Lung (tissue), 12 donors: Measurements from ENCODE around the gene FSIP1. TPM values are rescaled to one million over a fixed set of nuclear protein-coding genes. Genes with fewer than 3 reads are reported as not detected.

Experiments
- ATAC-seq: fragments of 200-7000 bp; cut with Tn5 transposase; one replicate; pipeline ENCODE4 v1.9.1; 2020; ENCODE audit warnings: moderate number of reproducible peaks; ENCODE audit not compliant: insufficient read depth, low FRiP score
- DNase-seq, 3 donors: peaks; one replicate each; pipeline ENCODE4 v3.0.0-alpha.2; 2013 to 2017
- H3K27ac ChIP-seq, 2 donors: one replicate each; pipeline ENCODE4 v1.5.1; 2013; ENCODE audit warnings: mild to moderate bottlenecking in 2 of 2, moderate library complexity in 2 of 2, control low read depth in 1 of 2, inconsistent platforms in 1 of 2, low read depth in 1 of 2, low read length in 1 of 2
- H3K27me3 ChIP-seq, 3 donors: one replicate each; pipeline ENCODE4 v1.5.1; 2013; ENCODE audit warnings: low read length in 2 of 3; ENCODE audit not compliant: control insufficient read depth in 3 of 3, insufficient read depth in 3 of 3
- H3K36me3 ChIP-seq, 4 donors: one replicate each; pipeline ENCODE4 v1.5.1; 2013; ENCODE audit warnings: low read length in 4 of 4, mild to moderate bottlenecking in 1 of 4, moderate library complexity in 1 of 4; ENCODE audit not compliant: control insufficient read depth in 4 of 4, insufficient read depth in 4 of 4
- H3K4me1 ChIP-seq, 5 donors: one replicate each; pipeline ENCODE4 v1.5.1; 2013; ENCODE audit warnings: low read length in 5 of 5, mild to moderate bottlenecking in 2 of 5, moderate library complexity in 1 of 5; ENCODE audit not compliant: control insufficient read depth in 5 of 5, insufficient read depth in 5 of 5
- H3K4me3 ChIP-seq: one replicate; pipeline ENCODE4 v1.5.1; 2013; ENCODE audit warnings: mild to moderate bottlenecking, control low read depth, moderate library complexity
- H3K9ac ChIP-seq, 2 donors: one replicate each; pipeline ENCODE4 v1.5.1; 2013; ENCODE audit warnings: low read length in 2 of 2, control low read depth in 1 of 2; ENCODE audit not compliant: insufficient read depth in 1 of 2
- H3K9me3 ChIP-seq, 4 donors: one replicate each; pipeline ENCODE4 v1.5.1; 2013; ENCODE audit warnings: low read length in 3 of 4, mild to moderate bottlenecking in 1 of 4, moderate library complexity in 1 of 4; ENCODE audit not compliant: control insufficient read depth in 4 of 4, insufficient read depth in 3 of 4
- WGBS, 2 donors: extraction: QIAGEN DNeasy Blood & Tissue Kit; methylation state at CpG; one replicate each; pipeline ENCODE4 v1.1.7; 2013; 5-methylcytosine and 5-hydroxymethylcytosine counted together
- polyA plus RNA-seq, 2 donors: library from polyadenylated mRNA; stranded (reverse); fragments of 200-250 nt; gene quantifications; one replicate each; pipeline ENCODE4 v1.2.1, GENCODE V29; 2013
- total RNA-seq, 2 donors: library from RNA; depleted of rRNA in 1 of 2; stranded (reverse); fragments of >200 nt in 1 of 2; gene quantifications; one replicate each; pipeline ENCODE4 v1.2.1, GENCODE V29; 2014 to 2021
- TF ChIP-seq, protein P1 (sequence below): IDR thresholded peaks from 2 replicates; pipeline ENCODE4 v1.5.1; 2012; ENCODE audit warnings: mild to moderate bottlenecking; ENCODE audit errors: control extremely low read depth, extremely low read depth
- donor health status: control.
- donor health status: control.
- donor health status: Bipolar disorder and iron deficiency.
- donor health status: healthy.
- donor health status: DM: yes; HTN: yes; CAD: no.

The FSIP1 gene
- total and polyA plus RNA-seq, 4 donors, result 0.35 to 2.2 (median 0.98) TPM

DNA sequence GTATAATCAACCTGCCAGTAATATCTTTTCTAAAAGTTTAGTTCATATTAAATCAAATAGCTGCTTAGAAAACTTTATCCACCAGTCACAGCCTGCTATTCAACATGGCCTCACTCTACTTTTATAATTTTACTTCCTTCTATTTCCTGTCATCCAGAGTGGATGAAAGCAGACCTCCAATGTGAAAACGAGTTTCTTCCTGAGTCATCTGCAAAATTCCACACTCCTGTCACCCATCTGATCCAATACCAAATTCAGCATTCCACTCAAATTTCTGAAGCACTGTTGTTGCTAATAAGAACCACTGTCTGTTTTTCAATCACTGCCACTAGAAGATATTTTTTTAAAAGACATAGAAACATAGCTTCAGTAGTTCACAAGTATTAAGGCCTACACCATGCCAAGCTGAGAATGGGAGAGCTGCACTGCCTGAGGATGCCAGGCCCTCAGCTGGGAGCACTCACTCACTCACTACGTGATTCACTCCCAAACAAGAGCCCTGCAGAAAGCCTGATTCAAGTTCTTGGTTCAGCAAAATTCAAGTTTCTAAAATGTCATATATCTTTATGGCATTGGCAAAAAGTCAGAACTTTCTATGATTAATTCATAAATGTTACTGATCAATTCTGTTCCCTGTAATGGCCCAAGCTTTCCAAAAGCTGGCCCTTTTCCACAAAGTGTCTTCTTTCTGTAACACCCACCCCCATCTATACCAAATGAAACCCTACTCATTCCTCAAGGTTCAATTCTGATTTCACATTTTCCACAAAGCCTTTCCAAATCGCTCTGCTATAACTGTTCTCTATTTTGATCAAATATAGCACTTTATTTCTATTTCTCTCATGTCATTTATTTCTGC lies 82.9 kb downstream of the FSIP1 start:
- Histone ChIP-seq H3K27ac (no peak overlapping the region), H3K9me3 (no peaks in the 10 kb centered on the region), H3K27me3 (no peaks in the 10 kb centered on the region), H3K36me3 (no peaks in the 10 kb centered on the region), H3K4me1 (peaks cover 0 to 13% (median 0%) of the 10 kb centered on the region in 5 donors), H3K9ac (no peak overlapping the region), H3K4me3 (no peak overlapping the region)
- WGBS, 2 donors, result 61 to 85% methylated on average over 3 of the region's 3 CpGs
- TF ChIP-seq, protein P1, sequence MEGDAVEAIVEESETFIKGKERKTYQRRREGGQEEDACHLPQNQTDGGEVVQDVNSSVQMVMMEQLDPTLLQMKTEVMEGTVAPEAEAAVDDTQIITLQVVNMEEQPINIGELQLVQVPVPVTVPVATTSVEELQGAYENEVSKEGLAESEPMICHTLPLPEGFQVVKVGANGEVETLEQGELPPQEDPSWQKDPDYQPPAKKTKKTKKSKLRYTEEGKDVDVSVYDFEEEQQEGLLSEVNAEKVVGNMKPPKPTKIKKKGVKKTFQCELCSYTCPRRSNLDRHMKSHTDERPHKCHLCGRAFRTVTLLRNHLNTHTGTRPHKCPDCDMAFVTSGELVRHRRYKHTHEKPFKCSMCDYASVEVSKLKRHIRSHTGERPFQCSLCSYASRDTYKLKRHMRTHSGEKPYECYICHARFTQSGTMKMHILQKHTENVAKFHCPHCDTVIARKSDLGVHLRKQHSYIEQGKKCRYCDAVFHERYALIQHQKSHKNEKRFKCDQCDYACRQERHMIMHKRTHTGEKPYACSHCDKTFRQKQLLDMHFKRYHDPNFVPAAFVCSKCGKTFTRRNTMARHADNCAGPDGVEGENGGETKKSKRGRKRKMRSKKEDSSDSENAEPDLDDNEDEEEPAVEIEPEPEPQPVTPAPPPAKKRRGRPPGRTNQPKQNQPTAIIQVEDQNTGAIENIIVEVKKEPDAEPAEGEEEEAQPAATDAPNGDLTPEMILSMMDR, result no peak
- DNase-seq (peak in 1 of 3 donors; percentile 39), ATAC-seq (peak; percentile 19)

DNA sequence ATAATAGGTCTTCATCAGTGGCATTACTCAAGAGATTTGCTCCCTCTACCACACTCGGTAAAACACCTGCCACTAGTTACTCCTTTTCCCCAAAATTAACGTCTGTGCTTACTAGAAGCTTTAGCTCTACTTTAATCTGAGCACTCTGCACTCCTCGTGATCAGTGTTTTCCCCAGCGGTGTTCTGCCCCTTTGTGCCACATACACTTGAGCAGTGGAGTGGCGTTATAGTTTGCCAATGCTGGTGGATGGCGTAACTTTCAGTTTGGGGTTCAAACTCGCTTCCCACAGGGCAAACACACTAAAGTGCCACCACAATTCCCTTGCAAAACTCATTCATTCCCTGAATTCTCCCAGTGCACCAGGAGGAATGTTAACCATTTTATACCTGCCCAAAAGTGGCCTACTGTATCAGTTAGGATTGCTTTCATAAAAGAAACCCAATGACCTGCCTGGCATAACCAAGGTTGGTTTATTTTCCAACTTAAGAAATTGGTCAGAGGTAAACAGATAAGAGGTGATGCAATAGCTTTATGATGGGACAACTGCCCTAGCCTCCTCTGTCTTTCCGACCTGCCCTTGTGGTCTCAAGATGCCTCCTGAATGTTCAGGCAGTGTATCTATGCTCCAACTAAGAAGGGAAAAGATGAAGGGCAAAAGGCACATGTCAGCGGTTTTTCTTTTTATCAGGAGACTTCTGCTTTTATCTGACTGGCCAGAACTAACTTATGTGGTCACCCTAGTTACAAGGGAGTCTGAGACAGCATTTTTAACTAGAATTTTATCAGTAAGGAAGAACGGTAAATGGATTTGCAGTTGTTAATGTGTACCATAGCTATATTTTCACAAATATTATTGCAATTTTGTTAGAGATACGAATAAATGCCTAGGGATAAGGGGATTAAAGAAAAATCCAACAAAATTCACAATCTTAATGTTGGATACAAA lies 83.9 kb downstream of the FSIP1 start:
- ATAC-seq, result no peak
- Histone ChIP-seq H3K27me3 (no peaks in the 10 kb centered on the region), H3K9ac (no peak overlapping the region), H3K36me3 (no peaks in the 10 kb centered on the region), H3K9me3 (no peaks in the 10 kb centered on the region), H3K4me1 (peaks cover 0 to 13% (median 0%) of the 10 kb centered on the region in 5 donors), H3K4me3 (no peak overlapping the region), H3K27ac (no peak overlapping the region)
- DNase-seq, result no peak
- WGBS, 2 donors, result 78 to 87% methylated on average over 11 of the region's 11 CpGs
- TF ChIP-seq, protein P1, result no peak

DNA sequence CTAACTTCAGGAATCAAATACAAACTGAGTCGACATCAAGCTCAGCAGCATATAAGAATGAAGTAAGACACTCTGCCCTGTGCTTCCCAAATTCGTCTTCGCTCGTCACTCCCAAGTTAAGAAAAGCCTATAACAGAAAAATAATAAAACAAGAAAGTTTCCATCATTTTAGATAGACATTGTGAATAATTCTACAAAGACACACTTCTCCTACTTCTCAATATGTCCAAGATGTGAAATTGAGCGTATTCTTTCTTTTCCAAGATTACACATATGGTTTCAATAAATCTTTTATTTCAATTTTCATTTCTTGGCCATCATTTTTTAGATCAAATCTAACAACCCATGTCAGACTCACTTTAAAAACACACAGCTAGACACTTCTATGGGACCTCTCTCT lies 85.1 kb downstream of the FSIP1 start:
- 95 to 99% methylated on average over 5 of the region's 5 CpGs for WGBS, 2 donors
- Histone ChIP-seq H3K27ac (no peak overlapping the region), H3K9ac (no peak overlapping the region), H3K4me3 (no peak overlapping the region), H3K9me3 (no peaks in the 10 kb centered on the region), H3K36me3 (no peaks in the 10 kb centered on the region), H3K4me1 (peaks cover 0 to 23% (median 4%) of the 10 kb centered on the region in 5 donors), H3K27me3 (no peaks in the 10 kb centered on the region)
- ATAC-seq (no peak), DNase-seq (no peak)
- TF ChIP-seq, protein P1, result no peak
